ENCODE results near the gene GIPC1. TPM values are rescaled to one million over a fixed set of nuclear protein-coding genes. Genes with fewer than 3 reads are reported as not detected.

GIPC1 gene
- total RNA-seq, 1 experiment from 2014 or later = 103 TPM

GRCh38 chr19:14544047-14544446 lies 48.1 kb upstream of the GIPC1 start:
- ChIA-PET RAD21 (ENCODE audit: low non-redundant PET in 1 of 2, low total read pairs in 2 of 2, uncharacterized antibody in 2 of 2, unreplicated experiment in 2 of 2) (no interaction called here), CTCF (no interaction called here), POLR2A (no interaction called here)
- DNase-seq (ENCODE audit: low read depth, low spot score) (no peak), ATAC-seq (no peak)
- H2AFZ ChIP-seq (ENCODE audit: low read depth, low read length, poor library complexity, severe bottlenecking) = no peak overlapping the region
- H3K27me3 ChIP-seq (ENCODE audit: insufficient read depth, low read length) = no peaks in the 10 kb centered on the region
- no peak overlapping the region for H3K9ac ChIP-seq (ENCODE audit: low read length)
- TF ChIP-seq MAX (IDR thresholded peaks at IDR 0.05) (no peak), FOSL1 (IDR thresholded peaks at IDR 0.05; ENCODE audit: low read depth) (no peak), RAD21 (IDR thresholded peaks at IDR 0.05; ENCODE audit: low read depth) (no peak), SP1 (IDR thresholded peaks at IDR 0.05; ENCODE audit: low read depth) (no peak), ZNF274 (IDR thresholded peaks at IDR 0.05; ENCODE audit: low read depth, low read length) (no peak), EZH2phosphoT487 (IDR thresholded peaks at IDR 0.05; ENCODE audit: borderline replicate concordance) (no peak), JUND (IDR thresholded peaks at IDR 0.05) (no peak), EZH2 (IDR thresholded peaks at IDR 0.05) (no peak), CBX3 (IDR thresholded peaks at IDR 0.05; ENCODE audit: low read depth) (no peak), CTCF (IDR thresholded peaks at IDR 0.05 in 2 of 3, conservative IDR thresholded peaks at IDR 0.05 in 1 of 3; ENCODE audit: borderline replicate concordance in 1 of 3, insufficient read depth in 1 of 3, low read depth in 2 of 3, low read length in 2 of 3) (no peak)
- no peaks in the 10 kb centered on the region for H3K9me2 ChIP-seq (ENCODE audit: insufficient read depth)
- no peaks in the 10 kb centered on the region for H3K9me3 ChIP-seq (ENCODE audit: control insufficient read depth in 1 of 2, insufficient read depth in 1 of 2, low read depth in 1 of 2, low read length in 2 of 2)
- intact Hi-C loops (cut with micrococcal nuclease) = no loop called here
- peaks cover 0 to 6% of the 10 kb centered on the region in 2 experiments; a peak in 2 of 4 replicates for H3K36me3 ChIP-seq (ENCODE audit: control insufficient read depth in 1 of 2, insufficient read depth in 2 of 2, low read length in 2 of 2)
- no peak overlapping the region for H3K27ac ChIP-seq (ENCODE audit: low read depth, low read length)
- no peaks in the 10 kb centered on the region for H4K20me1 ChIP-seq (ENCODE audit: insufficient read depth)
- peaks cover 0 to 17% of the 10 kb centered on the region in 2 experiments; a peak in 3 of 4 replicates for H3K4me1 ChIP-seq (ENCODE audit: control insufficient read depth in 1 of 2, insufficient read depth in 2 of 2, low read length in 2 of 2)
- no peak overlapping the region for H3K4me2 ChIP-seq (ENCODE audit: low read length)
- no peak overlapping the region for H3K4me3 ChIP-seq (replicated peaks in 1 of 2; ENCODE audit: low read depth in 1 of 2, low read length in 2 of 2)
- no TSS peak for BruUV-seq (replicated peaks)
- peaks cover 91% of the 10 kb centered on the region for H3K79me2 ChIP-seq (ENCODE audit: insufficient read depth, low read length)

Data from HCT116 (cell line).